ENCODE data around the gene NEUROD2.
"Not testable (repeated sequence)": the region's sequence is repeated elsewhere in the genome, so short reads cannot be mapped to it uniquely, and the experiment has no call there.

The NEUROD2 gene

DNA sequence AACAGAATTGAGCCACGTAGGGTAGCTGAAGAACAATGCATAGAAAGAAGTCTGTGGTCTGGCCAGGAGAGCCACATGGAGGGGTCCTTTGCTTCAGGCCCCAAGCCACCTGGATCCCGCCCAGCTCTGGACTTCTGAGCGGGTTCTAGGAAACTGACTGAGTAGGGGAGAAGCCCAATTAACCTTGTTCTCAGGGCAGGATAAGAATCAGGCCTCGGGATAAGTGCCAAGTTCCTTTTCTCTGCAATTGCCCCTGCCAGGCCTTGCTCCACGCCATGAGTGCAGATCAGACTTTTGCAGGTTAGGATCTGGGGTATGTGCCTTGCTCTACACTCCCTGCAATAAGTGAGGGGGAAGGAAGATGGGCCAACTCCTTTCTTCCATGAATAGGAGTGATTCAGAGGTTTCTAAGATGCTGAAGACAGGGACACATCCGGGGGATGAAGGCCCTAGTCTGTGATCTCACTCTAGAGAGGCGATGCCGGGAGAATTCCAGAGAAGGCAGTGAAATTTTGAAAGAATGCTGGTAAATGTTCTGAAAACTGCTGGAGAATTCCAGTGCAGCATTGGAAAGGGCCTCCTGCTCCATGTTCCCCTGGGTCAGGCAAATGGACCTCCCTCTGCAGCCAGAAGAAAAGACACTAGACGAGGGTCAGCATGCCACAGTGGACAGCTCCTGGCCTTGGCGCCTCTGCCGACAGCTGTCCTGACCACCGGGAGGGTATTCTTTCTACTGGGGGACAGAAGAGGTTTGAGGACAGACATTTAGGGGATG is 5.8 kb downstream of the NEUROD2 start:
- DNase-seq, result no peak

DNA sequence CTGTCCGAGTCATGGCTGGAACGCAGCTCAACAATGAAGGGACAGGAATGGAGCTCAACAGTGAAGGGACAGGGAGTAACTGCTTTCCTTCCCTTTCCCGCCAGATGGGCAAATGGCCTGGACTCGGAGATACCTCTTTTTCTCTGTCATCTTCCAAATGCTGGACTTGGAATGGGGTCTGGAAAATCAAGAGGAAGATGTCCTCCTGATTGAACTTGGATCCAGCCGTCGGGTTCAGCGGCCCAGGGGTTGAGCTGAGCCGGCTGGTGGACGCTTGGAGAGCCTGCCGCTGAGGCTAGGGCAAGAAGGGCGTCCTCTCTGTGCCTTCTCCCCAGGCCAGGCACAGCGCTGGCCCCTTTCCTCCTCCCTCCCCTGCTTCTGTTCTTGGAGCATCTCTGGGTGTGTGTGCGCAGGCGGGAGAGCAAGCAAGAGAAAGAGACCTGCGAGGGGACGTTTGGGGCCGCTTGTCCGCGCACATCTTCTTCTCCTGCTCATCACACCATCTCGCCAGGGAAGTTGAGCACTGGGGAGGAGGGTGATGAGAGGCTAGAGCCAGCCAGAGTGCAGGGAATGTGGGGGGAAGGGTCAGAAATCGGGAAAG is 6.6 kb downstream of the NEUROD2 start:
- DNase-seq, result no peak

DNA sequence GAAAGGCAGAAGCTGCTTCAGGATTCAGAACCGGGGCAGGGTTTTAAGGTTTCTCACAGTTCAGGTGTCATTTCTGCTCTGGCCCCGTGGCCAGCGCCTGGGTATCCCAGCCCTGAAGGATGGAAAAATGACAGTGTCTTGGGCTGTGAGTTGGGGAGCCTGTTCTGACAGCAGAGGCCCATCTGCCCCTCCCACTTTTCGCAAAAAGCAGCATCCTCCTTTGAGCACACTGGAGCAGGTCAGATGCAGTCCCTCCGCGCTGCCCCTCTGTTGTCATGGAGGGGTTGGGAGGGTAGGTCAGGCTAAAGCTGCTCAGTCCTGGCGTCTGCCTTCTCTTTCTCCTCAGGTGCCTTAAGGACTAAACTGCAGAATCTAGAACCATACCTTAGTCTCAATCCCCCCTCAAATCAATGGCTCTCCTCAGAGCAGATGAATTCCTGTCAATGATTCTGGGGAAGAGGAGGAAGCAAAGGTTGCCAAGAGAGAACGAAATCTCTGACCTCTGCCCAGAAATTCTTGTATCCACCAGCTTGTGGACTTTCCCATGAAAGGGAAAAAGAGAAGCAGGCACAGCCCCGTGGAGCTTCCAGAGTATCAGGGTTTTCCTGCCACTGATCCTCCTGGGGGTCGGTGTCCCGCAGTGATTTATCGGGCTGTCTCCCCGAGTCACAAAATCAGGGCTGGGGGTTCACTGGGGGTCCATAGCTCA is 7.3 kb downstream of the NEUROD2 start:
- DNase-seq, result no peak

DNA sequence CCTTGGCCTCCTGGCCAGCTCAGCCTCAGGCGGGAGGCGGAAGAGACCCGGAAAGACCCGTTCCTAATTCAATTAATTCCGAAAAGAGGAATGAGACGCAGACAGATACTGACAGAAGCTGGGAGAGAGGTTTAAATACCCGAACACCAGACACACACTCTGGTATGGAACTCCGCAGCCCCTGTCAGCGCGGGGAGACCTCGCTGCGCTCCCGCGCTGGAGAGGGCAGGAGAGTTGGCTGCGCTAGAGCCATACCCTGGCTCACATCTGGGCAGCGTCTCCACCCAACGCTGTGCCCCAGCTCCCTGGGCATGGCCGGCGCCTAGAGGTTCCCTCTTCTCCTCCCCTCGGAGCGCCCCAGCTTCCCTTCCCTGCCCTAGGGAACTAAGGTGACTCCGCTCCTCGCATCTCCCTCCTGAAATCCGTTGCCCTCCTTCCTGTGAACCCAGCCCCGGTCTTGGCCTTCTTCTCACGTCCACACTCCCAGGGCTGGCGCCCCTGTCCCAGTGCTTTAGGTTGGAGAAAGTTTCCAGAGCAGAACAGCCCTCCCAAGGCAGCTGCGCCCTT is 8.0 kb downstream of the NEUROD2 start:
- no peak for DNase-seq

DNA sequence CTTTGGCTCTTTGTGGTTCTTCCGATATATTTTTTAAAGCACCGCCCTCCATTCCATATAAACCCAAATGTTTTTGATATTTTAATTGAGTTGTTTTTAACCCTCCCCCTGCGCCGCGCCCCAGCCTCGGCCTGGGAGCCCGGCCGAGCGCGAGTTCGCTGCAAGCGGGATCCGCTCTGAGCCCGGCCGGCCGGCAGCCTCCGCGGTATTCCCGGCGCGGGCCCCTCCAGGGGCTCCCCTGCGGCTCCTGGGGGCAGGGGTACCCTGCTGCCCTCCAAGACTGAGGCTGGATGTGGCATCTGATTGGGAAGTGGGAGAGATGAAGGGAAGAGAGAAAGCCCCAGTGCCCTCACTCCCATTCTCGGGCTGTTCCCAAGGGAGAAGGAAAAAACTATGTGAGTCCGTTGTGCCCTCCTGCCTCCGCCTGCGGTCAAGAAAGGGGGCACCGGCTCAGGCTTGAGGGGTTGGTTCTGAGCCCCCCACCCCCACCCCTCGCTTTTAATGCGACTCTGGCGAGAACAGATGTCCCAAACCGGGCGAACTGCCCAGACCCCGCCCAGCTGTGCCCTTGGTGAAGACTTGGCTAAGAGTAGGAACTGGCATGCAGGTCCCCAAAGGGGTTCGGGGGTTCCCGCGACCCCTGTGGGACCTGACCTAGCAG is 8.6 kb downstream of the NEUROD2 start:
- no peak for DNase-seq

DNA sequence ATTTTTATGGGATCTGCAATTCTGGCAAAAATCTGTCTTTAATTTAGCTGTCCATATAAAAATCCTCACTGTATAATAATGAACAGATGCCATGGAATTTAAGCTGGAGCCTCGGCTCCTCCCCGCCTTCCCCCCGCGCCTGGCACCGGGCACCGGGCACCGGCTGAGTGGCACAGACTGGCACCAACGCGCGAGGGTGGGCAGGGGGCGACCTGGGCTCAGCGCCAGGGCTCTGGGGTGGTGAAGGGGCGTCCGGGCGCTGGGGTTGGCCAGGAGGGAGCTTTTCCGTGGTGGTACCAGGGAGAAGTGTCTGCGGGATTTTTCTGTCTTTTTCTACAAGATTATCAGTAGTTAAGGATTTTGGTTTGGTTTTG is 9.1 kb downstream of the NEUROD2 start:
- DNase-seq, result no peak

DNA sequence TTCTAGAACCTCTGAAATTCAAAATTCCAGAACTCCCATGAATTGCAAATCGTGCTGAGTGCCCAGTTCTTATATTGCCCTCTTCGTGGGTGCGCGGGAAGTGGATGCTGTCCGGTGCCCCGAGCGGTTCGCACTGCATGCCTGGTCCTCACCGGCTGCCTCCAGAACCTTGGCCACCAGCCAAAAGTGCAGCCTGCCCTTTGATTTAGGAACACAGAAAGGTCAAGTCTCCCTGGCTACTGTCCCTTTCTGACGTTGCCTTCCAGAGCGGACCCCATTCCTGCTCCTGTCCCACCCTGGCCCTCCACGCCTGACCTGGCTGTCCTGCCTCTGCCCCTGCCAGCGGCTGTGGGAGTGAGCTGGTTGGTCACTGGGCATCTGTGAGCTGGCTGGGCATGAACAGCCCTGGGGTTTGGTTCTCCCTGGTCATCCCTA is 9.7 kb downstream of the NEUROD2 start:
- DNase-seq, result no peak

DNA sequence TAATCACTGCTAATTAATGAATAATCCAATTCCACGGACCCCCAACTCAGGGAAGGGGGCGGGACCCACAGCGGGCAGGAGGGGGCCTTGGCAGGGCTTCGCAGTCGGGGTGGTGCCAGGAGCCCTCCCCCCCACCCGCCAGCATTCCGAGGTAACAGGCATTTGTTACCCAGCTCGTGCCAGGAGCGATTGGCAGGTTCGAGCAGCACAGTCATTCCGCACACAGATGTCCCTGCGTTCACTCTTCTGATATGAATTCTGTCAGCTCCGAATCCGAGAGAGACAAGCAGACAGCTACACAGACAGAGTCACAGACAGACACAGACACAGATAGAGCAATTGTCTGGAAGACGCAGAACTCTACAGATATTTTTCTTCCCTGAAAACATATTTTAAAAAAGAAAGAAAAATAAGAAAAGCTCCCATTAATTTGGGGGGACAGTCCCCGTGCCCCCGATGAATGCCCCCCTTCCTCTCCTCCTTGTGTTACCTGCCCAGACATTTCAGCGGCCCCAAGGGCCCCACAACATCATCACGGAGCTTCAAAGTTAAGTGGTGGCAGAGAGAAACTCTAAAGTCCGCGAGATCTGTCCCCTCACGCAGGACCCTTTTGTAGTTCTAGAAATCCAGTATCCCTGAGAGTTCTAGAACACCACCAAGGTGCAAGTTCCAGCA is 10.2 kb downstream of the NEUROD2 start:
- no peak for DNase-seq

DNA sequence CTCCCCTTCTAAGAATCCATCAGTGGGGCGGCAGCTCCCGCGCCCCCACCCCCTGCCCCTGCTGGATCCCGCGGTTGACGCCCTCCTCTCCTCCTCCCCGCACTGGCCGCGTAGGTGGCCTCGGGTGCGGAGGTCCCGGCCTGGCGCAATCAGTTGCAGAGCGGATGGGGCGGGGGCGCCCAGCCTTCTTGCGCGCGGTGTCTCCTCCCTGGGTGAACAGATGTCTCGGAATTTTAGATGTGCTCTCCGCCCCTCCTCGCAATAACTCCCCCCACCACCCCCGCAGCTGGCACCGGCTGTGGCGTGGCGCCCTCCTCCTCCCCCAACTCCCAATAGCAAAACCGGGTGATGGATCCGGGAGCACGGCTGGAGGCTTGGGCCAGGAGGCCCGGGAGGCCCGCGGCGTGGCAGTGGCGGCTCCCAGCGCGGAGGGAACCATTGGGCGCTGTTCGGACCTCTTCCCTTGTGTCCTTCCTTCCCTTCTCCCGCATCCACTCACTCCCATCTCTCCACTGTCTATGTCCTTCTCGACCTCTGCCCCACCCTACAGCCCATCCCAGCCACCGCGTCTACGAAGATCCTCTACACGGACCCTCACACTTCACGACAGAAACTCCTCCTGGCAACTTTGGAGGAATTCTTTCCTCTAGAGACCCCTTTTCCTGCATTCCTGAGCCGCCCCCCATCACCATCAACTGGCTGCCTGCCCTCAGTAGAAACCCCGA is 11.0 kb downstream of the NEUROD2 start:
- DNase-seq, result no peak

DNA sequence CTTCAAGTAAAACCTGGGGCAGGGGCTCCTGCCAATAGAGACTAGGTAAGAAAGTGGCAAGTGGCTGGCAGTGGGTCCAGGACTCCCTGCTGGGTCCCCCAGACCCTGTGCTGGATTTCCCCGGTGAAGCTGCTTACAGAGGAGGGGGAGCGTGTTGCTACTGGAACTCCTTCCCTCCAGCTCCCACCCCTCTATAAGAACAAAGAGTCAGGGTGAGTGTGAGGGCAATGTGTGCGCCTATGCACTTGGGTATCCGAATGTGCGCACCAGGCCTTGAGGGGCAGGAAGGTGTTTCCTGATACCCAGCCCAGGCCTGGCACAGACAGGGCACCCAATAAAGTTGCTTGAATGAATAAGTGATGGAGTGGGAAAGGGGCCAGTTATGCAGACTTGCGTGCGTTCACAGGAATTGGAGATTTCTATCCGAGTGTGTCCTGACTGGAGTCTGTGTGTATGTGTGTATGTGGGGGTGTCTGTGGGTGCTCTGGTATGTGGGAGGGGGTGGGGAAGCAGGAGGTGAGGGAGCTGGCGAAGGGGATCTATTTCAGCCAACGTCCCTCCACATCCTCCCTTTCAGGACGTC is 11.7 kb downstream of the NEUROD2 start:
- no peak for DNase-seq

DNA sequence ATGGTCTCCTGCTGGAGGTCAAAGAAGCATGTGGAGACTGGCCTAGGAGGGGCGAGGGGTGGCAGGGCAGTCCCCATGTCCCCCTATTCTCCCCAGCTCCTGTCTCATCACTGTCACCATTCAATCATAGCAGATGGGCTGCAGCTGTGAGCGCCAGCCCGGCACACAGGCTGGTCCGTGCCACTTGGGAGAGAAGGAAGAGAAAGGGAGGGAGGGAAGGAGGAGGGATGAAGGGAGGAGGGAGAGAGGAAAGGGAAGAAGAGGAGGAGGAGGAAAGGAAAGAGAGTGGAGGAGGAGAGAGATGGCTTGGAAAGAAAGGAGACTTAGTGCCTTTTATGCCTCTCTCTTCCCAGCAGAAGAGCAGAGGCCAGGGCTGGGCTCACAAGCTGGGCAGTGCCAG is 12.4 kb downstream of the NEUROD2 start:
- no peak for DNase-seq

DNA sequence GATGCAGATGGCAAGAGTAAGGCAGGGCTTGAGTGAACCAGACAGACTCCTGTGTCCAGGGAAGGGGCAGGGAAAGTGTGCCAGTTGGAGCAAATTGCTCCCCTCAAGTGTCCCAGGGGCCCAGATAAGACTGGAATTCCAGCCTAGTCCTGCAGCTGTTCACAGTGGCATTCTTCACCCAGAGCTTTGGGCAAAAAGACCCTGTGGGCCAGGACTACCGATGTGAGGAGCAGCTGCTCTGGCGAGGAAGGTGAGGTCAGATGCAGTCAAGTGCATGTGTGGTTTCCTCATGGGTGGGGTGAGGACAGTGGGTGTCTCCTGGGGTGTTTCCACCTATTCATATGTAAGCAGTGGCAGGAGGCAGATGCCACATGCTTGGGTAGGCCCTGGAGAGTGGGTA is 14.3 kb downstream of the NEUROD2 start:
- DNase-seq, result no peak

DNA sequence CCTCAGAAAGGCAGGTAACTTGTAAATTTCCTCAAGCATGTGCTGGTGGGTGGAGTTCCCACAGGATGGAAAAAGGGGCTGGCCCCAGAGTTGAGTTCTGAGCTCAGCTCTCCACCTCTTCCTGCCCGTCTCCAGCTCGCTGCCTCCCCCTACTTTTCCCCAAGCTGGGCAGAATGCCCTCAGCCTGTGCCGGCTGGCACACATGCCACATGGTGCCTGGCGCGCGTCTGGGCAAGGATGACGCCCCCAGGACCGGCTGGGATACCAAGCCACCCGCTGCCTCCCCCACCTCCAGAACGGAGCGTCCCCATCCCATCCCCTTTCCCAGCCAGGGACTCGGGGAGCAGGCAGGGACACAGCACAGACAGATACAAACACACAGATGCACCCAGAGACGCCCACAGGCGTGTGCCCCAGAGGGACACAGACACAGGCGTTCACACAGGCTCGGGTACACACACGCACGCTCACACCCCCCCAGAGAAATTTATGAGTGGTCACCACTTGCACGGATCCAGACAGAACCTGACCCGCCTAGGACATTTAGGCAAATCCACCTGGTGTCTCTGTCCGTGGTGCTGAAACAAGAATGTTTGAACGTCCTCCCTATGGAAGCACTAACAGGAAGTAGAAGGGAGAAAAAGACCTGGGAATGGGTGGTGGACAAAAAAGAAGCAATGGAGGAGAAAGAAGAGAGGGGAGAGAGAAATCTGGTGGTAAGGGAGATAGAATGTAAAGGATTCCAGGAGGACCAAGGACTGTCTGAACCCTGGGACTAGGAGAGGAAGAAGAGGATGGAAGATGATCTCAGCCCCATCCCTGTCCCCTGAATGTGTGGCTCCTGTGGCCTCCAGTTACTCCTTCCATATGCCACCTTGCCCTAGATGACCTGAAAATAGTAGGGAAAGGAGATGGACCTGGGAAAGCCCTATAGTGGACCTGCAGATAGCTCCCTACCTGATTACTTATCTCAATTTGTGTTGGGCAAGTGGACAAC is 15.5 kb downstream of the NEUROD2 start:
- no peak for DNase-seq

DNA sequence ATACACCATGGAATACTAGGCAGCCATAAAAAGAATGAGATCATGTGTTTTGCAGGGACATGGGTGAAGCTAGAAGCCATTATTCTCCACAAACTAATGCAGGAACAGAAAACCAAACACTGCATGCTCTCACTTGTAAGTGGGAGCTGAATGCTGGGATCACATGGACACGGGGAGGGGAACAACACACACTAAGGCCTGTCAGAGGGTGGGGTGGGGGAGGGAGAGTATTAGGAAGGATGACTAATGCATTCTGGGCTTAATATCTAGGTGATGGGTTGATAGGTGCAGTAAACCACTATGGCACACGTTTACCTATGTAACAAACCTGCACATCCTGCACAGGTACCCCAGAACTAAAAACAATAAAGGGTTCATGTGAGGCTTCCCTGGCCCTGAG is 17.5 kb downstream of the NEUROD2 start:
- not testable (repeated sequence) for DNase-seq

DNA sequence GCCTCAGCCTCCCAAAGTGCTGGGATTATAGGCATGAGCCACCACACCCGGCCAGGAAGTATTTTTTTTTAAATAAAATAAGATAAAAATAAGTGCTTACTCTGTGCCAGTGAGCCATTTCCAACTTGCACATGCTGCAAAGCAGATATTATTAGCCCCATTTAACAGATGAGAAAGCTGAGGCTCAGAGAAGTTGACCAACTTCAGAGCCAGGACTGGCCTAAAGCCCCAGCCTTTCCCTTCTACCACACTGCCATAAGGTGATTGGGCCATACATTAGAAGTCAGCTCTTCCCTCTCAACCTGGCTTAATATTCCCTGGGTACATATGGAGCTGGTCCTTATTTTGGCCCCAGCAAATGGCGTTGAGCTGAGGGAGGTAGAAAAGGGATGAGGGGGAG is 25.1 kb downstream of the NEUROD2 start:
- no peak for DNase-seq

DNA sequence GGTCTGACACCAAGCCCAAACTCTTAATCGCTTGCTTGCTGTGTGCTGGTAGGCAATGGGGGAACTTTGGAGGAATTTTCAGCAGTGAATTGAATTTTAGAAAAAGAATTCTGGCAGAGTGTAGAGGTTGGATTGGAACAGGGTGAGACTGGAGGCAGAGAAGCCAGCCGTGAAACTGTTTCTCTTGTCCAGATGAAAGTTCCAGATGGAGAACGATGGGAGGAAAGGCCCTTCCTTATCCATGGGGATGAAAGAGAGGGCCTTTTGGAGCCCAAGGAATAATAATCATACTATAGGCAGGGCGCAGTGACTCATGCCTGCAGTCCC is 26.0 kb downstream of the NEUROD2 start:
- DNase-seq, result no peak

DNA sequence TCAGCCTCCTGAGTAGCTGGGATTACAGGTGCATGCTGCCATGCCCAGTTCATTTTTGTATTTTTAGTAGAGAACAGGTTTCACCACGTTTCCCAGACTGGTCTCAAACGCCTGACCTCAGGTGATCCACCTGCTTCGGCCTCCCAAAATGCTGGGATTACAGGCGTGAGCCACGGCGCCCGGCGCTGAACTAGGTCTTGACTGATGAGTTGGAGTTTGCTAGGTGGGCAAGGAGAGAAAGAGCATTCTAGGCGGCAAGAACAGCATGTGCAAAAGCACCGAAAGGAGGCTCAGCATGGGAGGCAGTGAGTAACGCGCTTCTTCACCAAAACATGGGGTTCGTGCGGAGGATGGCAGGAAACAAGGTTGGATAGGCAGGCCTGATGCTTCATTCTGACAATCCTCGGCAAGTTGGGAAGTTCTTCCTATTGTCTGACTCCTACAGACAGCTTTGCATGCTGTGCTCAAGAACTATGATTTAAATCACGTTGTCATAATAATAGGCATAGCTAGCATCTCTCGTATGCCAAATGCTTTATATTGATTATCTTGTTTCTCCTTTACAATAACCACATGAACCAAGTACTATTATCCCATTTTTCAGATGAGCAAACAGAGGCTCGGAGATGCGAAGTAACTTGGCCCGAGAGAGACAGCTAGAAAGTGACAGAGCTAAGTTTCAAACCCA is 26.5 kb downstream of the NEUROD2 start:
- no peak for DNase-seq

DNA sequence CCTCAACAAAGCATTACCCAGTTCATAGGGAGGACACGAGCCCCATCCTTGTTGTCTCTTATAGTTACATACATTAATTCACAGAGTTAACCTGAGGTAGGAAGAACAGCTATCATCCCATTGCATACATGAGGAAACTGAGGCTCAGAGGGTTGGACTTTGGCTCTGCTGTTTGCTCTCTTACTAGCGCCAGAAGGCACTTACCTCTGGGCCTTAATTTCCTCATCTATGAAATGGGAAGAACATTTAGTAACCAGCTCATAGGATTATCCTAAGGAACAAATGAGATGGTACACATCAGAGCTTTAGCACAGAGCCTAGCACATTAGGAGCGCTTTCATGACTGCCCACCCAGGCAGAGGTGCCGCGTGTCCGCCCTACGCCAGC is 27.6 kb downstream of the NEUROD2 start:
- DNase-seq, result no peak

DNA sequence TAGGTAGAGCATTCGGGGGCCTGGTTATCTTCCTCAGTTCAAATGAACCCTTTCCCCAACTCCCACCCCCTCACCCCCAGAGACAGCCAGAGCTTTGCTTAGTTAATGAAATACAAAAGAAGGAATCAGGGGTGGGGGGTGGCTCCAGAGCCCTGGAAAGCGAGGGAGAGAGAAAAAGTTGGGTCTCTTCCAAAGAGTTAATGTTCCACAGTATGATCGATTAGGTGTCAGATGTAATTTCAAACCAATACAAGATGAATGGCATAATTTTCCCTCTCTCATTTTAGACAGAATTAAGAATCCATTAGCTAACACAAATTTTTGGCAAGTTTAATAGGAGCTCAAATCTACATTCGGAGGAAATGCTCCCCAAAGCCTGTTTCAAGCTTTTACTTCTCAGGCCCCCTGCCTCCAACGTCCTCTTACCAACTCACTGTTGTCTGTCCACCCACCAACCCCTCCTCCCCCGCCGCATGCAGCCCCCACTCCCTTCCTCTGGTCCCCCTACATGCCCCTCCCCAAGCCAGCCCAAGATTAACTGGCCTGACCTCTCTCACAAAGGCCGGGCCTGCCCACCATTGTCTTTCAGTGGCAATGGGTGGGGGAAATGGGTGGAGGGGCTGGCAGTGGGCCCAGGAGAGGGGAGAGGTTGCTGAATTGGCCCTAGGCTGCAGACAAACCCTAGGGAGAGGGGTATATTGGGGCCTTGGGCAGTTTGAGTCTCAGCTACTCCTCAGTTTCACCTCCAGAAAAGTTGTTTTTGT is 28.2 kb downstream of the NEUROD2 start:
- no peak for DNase-seq

All from NK-92 treated with Interleukin-12 subunit alpha and Interleukin-12 subunit beta, amount 100 ng/mL, for 24 hours (cell line).